SH-SY5Y (cell line): ENCODE results near the gene EIF5.

Source experiments
- GATA2 ChIP-seq: IDR thresholded peaks from 2 replicates; pipeline ENCODE4 v1.6.1; 2011; ENCODE audit warnings: mild to moderate bottlenecking, low read depth, low read length
- GATA3 ChIP-seq: IDR thresholded peaks from 2 replicates; pipeline ENCODE4 v1.6.1; 2011; ENCODE audit warnings: low read depth, mild to moderate bottlenecking, low read length, moderate library complexity

GRCh38 chr14:103380719-103381377 lies 46.8 kb downstream of the EIF5 start:
- TF ChIP-seq GATA3 (no peak), GATA2 (no peak)
